ENCODE measurements around the gene DNAH14.

DNAH14 gene

GRCh38 chr1:225179686-225180085, 250.2 kb downstream of the DNAH14 start:
- Histone ChIP-seq H3K4me2 (ENCODE audit: low read length) (no peak overlapping the region), H4K8ac (ENCODE audit: low read depth, low read length) (no peak overlapping the region), H3K23ac (ENCODE audit: low read length) (no peak overlapping the region), H2BK120ac (ENCODE audit: low read depth, low read length) (no peak overlapping the region), H2BK15ac (replicated peaks; ENCODE audit: low read depth) (no peak overlapping the region), H3K27ac (ENCODE audit: low read depth, low read length) (no peak overlapping the region), H3K9ac (ENCODE audit: low read length) (no peak overlapping the region), H3K27me3 (ENCODE audit: insufficient read depth, low read length, poor library complexity) (no peaks in the 10 kb centered on the region), H4K5ac (ENCODE audit: low read length) (no peak overlapping the region), H2AK5ac (ENCODE audit: low read length) (no peak overlapping the region), H3K36me3 (ENCODE audit: control insufficient read depth, insufficient read depth, low read length) (no peaks in the 10 kb centered on the region), H3K18ac (ENCODE audit: low read length) (no peak overlapping the region), H3K79me1 (ENCODE audit: low read length) (no peaks in the 10 kb centered on the region), H3K79me2 (ENCODE audit: control insufficient read depth, insufficient read depth, low read length) (no peaks in the 10 kb centered on the region), H2BK5ac (ENCODE audit: low read length) (no peak overlapping the region), H3K4me3 (ENCODE audit: low read length) (no peak overlapping the region), H3K4ac (ENCODE audit: low read depth, low read length) (no peak overlapping the region), H3K56ac (ENCODE audit: low read length) (no peak overlapping the region), H3K4me1 (ENCODE audit: control insufficient read depth, low read depth, low read length) (no peaks in the 10 kb centered on the region)
- DNase-seq = peak; percentile 2

- H3K79me2 ChIP-seq (ENCODE audit: control insufficient read depth, insufficient read depth, low read length) = no peaks in the 10 kb centered on the region
- no peak overlapping the region for H3K9ac ChIP-seq (ENCODE audit: low read length)
- H3K4ac ChIP-seq (ENCODE audit: low read depth, low read length) = no peak overlapping the region
- H3K56ac ChIP-seq (ENCODE audit: low read length) = no peak overlapping the region
- no CpG with 5 or more reads among the region's 1 CpG for WGBS (ENCODE audit: extremely low coverage, insufficient coverage, low lambda C conversion rate)
- no peak overlapping the region for H4K8ac ChIP-seq (ENCODE audit: low read depth, low read length)
- H3K4me1 ChIP-seq (ENCODE audit: control insufficient read depth, low read depth, low read length) = no peaks in the 10 kb centered on the region
- H2BK120ac ChIP-seq (ENCODE audit: low read depth, low read length) = no peak overlapping the region
- DNase-seq = no peak
- H3K18ac ChIP-seq (ENCODE audit: low read length) = no peak overlapping the region
- no peak overlapping the region for H3K4me3 ChIP-seq (ENCODE audit: low read length)
- no peak overlapping the region for H2AK5ac ChIP-seq (ENCODE audit: low read length)
- H3K36me3 ChIP-seq (ENCODE audit: control insufficient read depth, insufficient read depth, low read length) = no peaks in the 10 kb centered on the region
- no peaks in the 10 kb centered on the region for H3K27me3 ChIP-seq (ENCODE audit: insufficient read depth, low read length, poor library complexity)
- no peak overlapping the region for H4K5ac ChIP-seq (ENCODE audit: low read length)
- H3K79me1 ChIP-seq (ENCODE audit: low read length) = no peaks in the 10 kb centered on the region
- no peak overlapping the region for H3K4me2 ChIP-seq (ENCODE audit: low read length)
- no peak overlapping the region for H3K23ac ChIP-seq (ENCODE audit: low read length)
- H3K27ac ChIP-seq (ENCODE audit: low read depth, low read length) = no peak overlapping the region
- no peak overlapping the region for H2BK5ac ChIP-seq (ENCODE audit: low read length)
- H2BK15ac ChIP-seq (replicated peaks; ENCODE audit: low read depth) = no peak overlapping the region
Observed at GRCh38 chr1:225182716-225183115, 253.2 kb downstream of the DNAH14 start.

- Histone ChIP-seq H3K56ac (ENCODE audit: low read length) (no peak overlapping the region), H2BK5ac (ENCODE audit: low read length) (no peak overlapping the region), H3K27ac (ENCODE audit: low read depth, low read length) (no peak overlapping the region), H3K4ac (ENCODE audit: low read depth, low read length) (no peak overlapping the region), H2BK15ac (replicated peaks; ENCODE audit: low read depth) (no peak overlapping the region), H3K23ac (ENCODE audit: low read length) (no peak overlapping the region), H2BK120ac (ENCODE audit: low read depth, low read length) (no peak overlapping the region), H3K4me3 (ENCODE audit: low read length) (no peak overlapping the region), H2AK5ac (ENCODE audit: low read length) (no peak overlapping the region), H4K5ac (ENCODE audit: low read length) (no peak overlapping the region), H3K79me1 (ENCODE audit: low read length) (no peaks in the 10 kb centered on the region), H4K8ac (ENCODE audit: low read depth, low read length) (no peak overlapping the region), H3K36me3 (ENCODE audit: control insufficient read depth, insufficient read depth, low read length) (no peaks in the 10 kb centered on the region), H3K4me2 (ENCODE audit: low read length) (no peak overlapping the region), H3K18ac (ENCODE audit: low read length) (no peak overlapping the region), H3K4me1 (ENCODE audit: control insufficient read depth, low read depth, low read length) (no peaks in the 10 kb centered on the region), H3K9ac (ENCODE audit: low read length) (no peak overlapping the region), H3K79me2 (ENCODE audit: control insufficient read depth, insufficient read depth, low read length) (no peaks in the 10 kb centered on the region), H3K27me3 (ENCODE audit: insufficient read depth, low read length, poor library complexity) (no peaks in the 10 kb centered on the region)
- DNase-seq = no peak
Observed at GRCh38 chr1:225191199-225191753, 261.8 kb downstream of the DNAH14 start.

GRCh38 chr1:225201447-225201846, 272.0 kb downstream of the DNAH14 start:
- H3K9ac ChIP-seq (ENCODE audit: low read length) = no peak overlapping the region
- H3K36me3 ChIP-seq (ENCODE audit: control insufficient read depth, insufficient read depth, low read length) = no peaks in the 10 kb centered on the region
- no CpG with 5 or more reads among the region's 3 CpGs for WGBS (ENCODE audit: extremely low coverage, insufficient coverage, low lambda C conversion rate)
- no peak overlapping the region for H4K8ac ChIP-seq (ENCODE audit: low read depth, low read length)
- no peaks in the 10 kb centered on the region for H3K4me1 ChIP-seq (ENCODE audit: control insufficient read depth, low read depth, low read length)
- no peak overlapping the region for H2AK5ac ChIP-seq (ENCODE audit: low read length)
- no peaks in the 10 kb centered on the region for H3K79me2 ChIP-seq (ENCODE audit: control insufficient read depth, insufficient read depth, low read length)
- H3K4ac ChIP-seq (ENCODE audit: low read depth, low read length) = no peak overlapping the region
- no peak overlapping the region for H3K4me2 ChIP-seq (ENCODE audit: low read length)
- H3K23ac ChIP-seq (ENCODE audit: low read length) = no peak overlapping the region
- H3K4me3 ChIP-seq (ENCODE audit: low read length) = no peak overlapping the region
- no peaks in the 10 kb centered on the region for H3K79me1 ChIP-seq (ENCODE audit: low read length)
- no peak overlapping the region for H3K27ac ChIP-seq (ENCODE audit: low read depth, low read length)
- H3K27me3 ChIP-seq (ENCODE audit: insufficient read depth, low read length, poor library complexity) = no peaks in the 10 kb centered on the region
- no peak overlapping the region for H2BK120ac ChIP-seq (ENCODE audit: low read depth, low read length)
- H2BK5ac ChIP-seq (ENCODE audit: low read length) = no peak overlapping the region
- no peak overlapping the region for H3K18ac ChIP-seq (ENCODE audit: low read length)
- no peak overlapping the region for H2BK15ac ChIP-seq (replicated peaks; ENCODE audit: low read depth)
- peak; percentile 39 for DNase-seq
- H4K5ac ChIP-seq (ENCODE audit: low read length) = no peak overlapping the region
- no peak overlapping the region for H3K56ac ChIP-seq (ENCODE audit: low read length)

- Histone ChIP-seq H3K23ac (ENCODE audit: low read length) (no peak overlapping the region), H3K27me3 (ENCODE audit: insufficient read depth, low read length, poor library complexity) (no peaks in the 10 kb centered on the region), H2BK120ac (ENCODE audit: low read depth, low read length) (no peak overlapping the region), H3K4me1 (ENCODE audit: control insufficient read depth, low read depth, low read length) (no peaks in the 10 kb centered on the region), H3K79me1 (ENCODE audit: low read length) (no peaks in the 10 kb centered on the region), H2AK5ac (ENCODE audit: low read length) (no peak overlapping the region), H4K5ac (ENCODE audit: low read length) (no peak overlapping the region), H3K79me2 (ENCODE audit: control insufficient read depth, insufficient read depth, low read length) (no peaks in the 10 kb centered on the region), H3K4me2 (ENCODE audit: low read length) (no peak overlapping the region), H3K4ac (ENCODE audit: low read depth, low read length) (no peak overlapping the region), H2BK15ac (replicated peaks; ENCODE audit: low read depth) (no peak overlapping the region), H3K36me3 (ENCODE audit: control insufficient read depth, insufficient read depth, low read length) (no peaks in the 10 kb centered on the region), H3K9ac (ENCODE audit: low read length) (no peak overlapping the region), H3K27ac (ENCODE audit: low read depth, low read length) (no peak overlapping the region), H3K56ac (ENCODE audit: low read length) (no peak overlapping the region), H2BK5ac (ENCODE audit: low read length) (no peak overlapping the region), H3K4me3 (ENCODE audit: low read length) (no peak overlapping the region), H4K8ac (ENCODE audit: low read depth, low read length) (no peak overlapping the region), H3K18ac (ENCODE audit: low read length) (no peak overlapping the region)
- DNase-seq = no peak
- WGBS (ENCODE audit: extremely low coverage, insufficient coverage, low lambda C conversion rate) = no CpG with 5 or more reads among the region's 2 CpGs
Observed at GRCh38 chr1:225207791-225208190, 278.3 kb downstream of the DNAH14 start.

- Histone ChIP-seq H4K5ac (ENCODE audit: low read length) (no peak overlapping the region), H3K36me3 (ENCODE audit: control insufficient read depth, insufficient read depth, low read length) (no peaks in the 10 kb centered on the region), H3K9ac (ENCODE audit: low read length) (no peak overlapping the region), H2BK120ac (ENCODE audit: low read depth, low read length) (no peak overlapping the region), H3K4me3 (ENCODE audit: low read length) (no peak overlapping the region), H2BK5ac (ENCODE audit: low read length) (no peak overlapping the region), H3K23ac (ENCODE audit: low read length) (no peak overlapping the region), H3K18ac (ENCODE audit: low read length) (no peak overlapping the region), H3K79me2 (ENCODE audit: control insufficient read depth, insufficient read depth, low read length) (no peaks in the 10 kb centered on the region), H3K27ac (ENCODE audit: low read depth, low read length) (no peak overlapping the region), H3K4me1 (ENCODE audit: control insufficient read depth, low read depth, low read length) (no peaks in the 10 kb centered on the region), H2BK15ac (replicated peaks; ENCODE audit: low read depth) (no peak overlapping the region), H3K56ac (ENCODE audit: low read length) (no peak overlapping the region), H3K4me2 (ENCODE audit: low read length) (no peak overlapping the region), H4K8ac (ENCODE audit: low read depth, low read length) (no peak overlapping the region), H3K4ac (ENCODE audit: low read depth, low read length) (no peak overlapping the region), H3K27me3 (ENCODE audit: insufficient read depth, low read length, poor library complexity) (no peaks in the 10 kb centered on the region), H2AK5ac (ENCODE audit: low read length) (no peak overlapping the region), H3K79me1 (ENCODE audit: low read length) (no peaks in the 10 kb centered on the region)
- DNase-seq = no peak
Observed at GRCh38 chr1:225209153-225209552, 279.7 kb downstream of the DNAH14 start.

Data from mesendoderm (in vitro differentiated cells).